ENCODE data around the gene ZNF525. TPM values are rescaled to one million over a fixed set of nuclear protein-coding genes. Genes with fewer than 3 reads are reported as not detected.

Gene ZNF525
- total and polyA plus RNA-seq, 11 donors = 1.6 to 6.0 (median 3.6) TPM

GRCh38 chr19:53424968-53425597 is 59.6 kb downstream of the ZNF525 start:
- Histone ChIP-seq H3K27ac (no peak overlapping the region), H3K27me3 (no peaks in the 10 kb centered on the region), H3K9me3 (no peaks in the 10 kb centered on the region), H3K4me1 (peaks cover 0 to 5% (median 2%) of the 10 kb centered on the region in 12 donors), H3K36me3 (no peaks in the 10 kb centered on the region), H3K4me3 (no peak overlapping the region)
- DNase-seq (peak; percentile 72 to 76 (median 76)), ATAC-seq (peak; percentile 70 to 94 (median 92))
- intact Hi-C loops (cut with DNase I) = loop anchor here in 9 of 10 donors (1.0 to 10.0 kb wide), 7 partner anchors 86 to 322 kb away; partner anchors contain the start of gene ZNF665 (in 1 of the 9)
- 19 to 22% (median 21%) methylated on average over 9 of the region's 9 CpGs for WGBS, 4 donors
- no peak for TF ChIP-seq POLR2A (IDR thresholded peaks at IDR 0.05)
- TF ChIP-seq CTCF (IDR thresholded peaks at IDR 0.05) = peak; percentile 74 to 85 (median 80)

GRCh38 chr19:53431399-53432087 is 66.0 kb downstream of the ZNF525 start, which contains the start of gene ZNF761:
Gene ZNF761, plus strand, starts transcription at chr19:53431984. Its CDS starts 15,285 bp downstream, at chr19:53447269.
- peak; percentile 99 to 100 (median 100) for ATAC-seq
- Histone ChIP-seq H3K4me3 (peak within 1 kb of the TSS; percentile 54 to 95 (median 83)), H3K27ac (peak within 1 kb of the TSS in 11 of 12 donors; percentile 54 to 84 (median 66)), H3K9me3 (no peaks in the 10 kb centered on the region), H3K36me3 (peaks cover 0 to 21% (median 6%) of the 10 kb centered on the region in 9 donors), H3K27me3 (no peaks in the 10 kb centered on the region), H3K4me1 (peaks cover 0 to 14% (median 6%) of the 10 kb centered on the region in 12 donors)
- peak; percentile 93 to 98 (median 95) for DNase-seq
- peak in 10 of 12 donors; percentile 37 to 68 (median 54) for TF ChIP-seq CTCF (IDR thresholded peaks at IDR 0.05)
- TF ChIP-seq POLR2A (IDR thresholded peaks at IDR 0.05) = peak in 1 of 2 donors; percentile 75
- intact Hi-C loops (cut with DNase I) = loop anchor here in 3 of 10 donors (5.0 kb wide), 2 partner anchors 36 to 86 kb away; partner anchors contain the start of gene ZNF813 (in 2 of the 3)
- 0 to 1% (median 1%) methylated on average over 26 to 46 of the region's 46 CpGs for WGBS, 4 donors

GRCh38 chr19:53432088-53432661 is 66.7 kb downstream of the ZNF525 start:
- H3K36me3 ChIP-seq = peaks cover 0 to 21% (median 6%) of the 10 kb centered on the region in 9 donors
- H3K27ac ChIP-seq = peak overlapping the region in 10 of 12 donors; percentile 53 to 84 (median 68)
- peaks cover 0 to 14% (median 6%) of the 10 kb centered on the region in 12 donors for H3K4me1 ChIP-seq
- H3K9me3 ChIP-seq = no peaks in the 10 kb centered on the region
- no peaks in the 10 kb centered on the region for H3K27me3 ChIP-seq
- 0 to 1% (median 1%) methylated on average over 30 of the region's 30 CpGs for WGBS, 4 donors
- peak overlapping the region; percentile 54 to 95 (median 83) for H3K4me3 ChIP-seq
- no peak for TF ChIP-seq POLR2A (IDR thresholded peaks at IDR 0.05)
- TF ChIP-seq CTCF (IDR thresholded peaks at IDR 0.05) = no peak
- peak; percentile 21 to 69 (median 26) for DNase-seq
- intact Hi-C loops (cut with DNase I) = loop anchor here in 3 of 10 donors (5.0 kb wide), 2 partner anchors 35 to 85 kb away; partner anchors contain the start of gene ZNF813 (in 2 of the 3)
- peak; percentile 8 to 49 (median 26) for ATAC-seq

Other genes starting within 250 kb of the ZNF525 start
- gene ZNF415, start 232.8 kb upstream of the ZNF525 start, total RNA-seq = 10 to 100 TPM; 12.8 to 38.6 (median 21.4) TPM
- gene ZNF415, start 232.8 kb upstream of the ZNF525 start, polyA plus RNA-seq = 10 to 100 TPM; 15.2 to 17.6 TPM
- gene ZNF347, start 206.7 kb upstream of the ZNF525 start, total RNA-seq = 10 to 100 TPM in 1 of 9 donors, 1 to 10 TPM in 8; 5.3 to 10.6 (median 8.2) TPM
- 1 to 10 TPM; 2.7 to 3.8 TPM for gene ZNF347, start 206.7 kb upstream of the ZNF525 start, polyA plus RNA-seq
- gene ZNF665, start 172.3 kb upstream of the ZNF525 start, total RNA-seq = 1 to 10 TPM in 4 of 9 donors, under 1 TPM in 5; 0.38 to 3.6 (median 1.00) TPM
- 1 to 10 TPM in 1 of 2 donors, under 1 TPM in 1; 0.85 to 1.2 TPM for gene ZNF665, start 172.3 kb upstream of the ZNF525 start, polyA plus RNA-seq
- 10 to 100 TPM; 10.3 to 27.8 (median 16.9) TPM for gene ZNF677, start 110.8 kb upstream of the ZNF525 start, total RNA-seq
- gene ZNF677, start 110.8 kb upstream of the ZNF525 start, polyA plus RNA-seq = 10 to 100 TPM; 12.8 to 14.6 TPM
- not detected for gene VN1R2, start 107.4 kb upstream of the ZNF525 start, total RNA-seq
- gene VN1R2, start 107.4 kb upstream of the ZNF525 start, polyA plus RNA-seq = not detected
- gene VN1R4, start 98.0 kb upstream of the ZNF525 start, total RNA-seq = not detected
- not detected for gene VN1R4, start 98.0 kb upstream of the ZNF525 start, polyA plus RNA-seq
- 1 to 10 TPM; 2.7 to 5.7 (median 3.5) TPM for gene ZNF845, start 32.0 kb upstream of the ZNF525 start, total RNA-seq
- gene ZNF845, start 32.0 kb upstream of the ZNF525 start, polyA plus RNA-seq = 1 to 10 TPM; 1.5 to 2.7 TPM
- 1 to 10 TPM; 2.8 to 5.9 (median 3.8) TPM for gene ZNF765, start 29.4 kb downstream of the ZNF525 start, total RNA-seq
- gene ZNF765, start 29.4 kb downstream of the ZNF525 start, polyA plus RNA-seq = 1 to 10 TPM; 2.7 to 4.9 TPM
- gene ZNF761, start 66.3 kb downstream of the ZNF525 start, total RNA-seq = 1 to 10 TPM; 2.6 to 5.5 (median 3.8) TPM
- gene ZNF761, start 66.3 kb downstream of the ZNF525 start, polyA plus RNA-seq = 1 to 10 TPM; 3.8 to 4.5 TPM
- gene ZNF813, start 102.0 kb downstream of the ZNF525 start, total RNA-seq = 1 to 10 TPM in 8 of 9 donors, under 1 TPM in 1; 0.82 to 2.5 (median 1.2) TPM
- under 1 TPM; 0.42 to 0.96 TPM for gene ZNF813, start 102.0 kb downstream of the ZNF525 start, polyA plus RNA-seq
- 10 to 100 TPM in 6 of 9 donors, 1 to 10 TPM in 3; 7.6 to 25.8 (median 12.3) TPM for gene ZNF331, start 172.4 kb downstream of the ZNF525 start, total RNA-seq
- 1 to 10 TPM; 8.0 to 9.0 TPM for gene ZNF331, start 172.4 kb downstream of the ZNF525 start, polyA plus RNA-seq